Nucleus accumbens (tissue), 56 donors: Measurements from ENCODE around the gene DHRS7C.

Experiments used
- DNase-seq, 56 donors: peaks; one replicate each; lab custom pipeline; 2025; lab: John Stamatoyannopoulos, UW

The DHRS7C gene

GRCh38 chr17:9768381-9768934, 22.9 kb downstream of the DHRS7C start:
- no peak for DNase-seq

- DNase-seq: no peak
Observed at GRCh38 chr17:9767432-9767991, 23.9 kb downstream of the DHRS7C start.

- no peak for DNase-seq
Observed at GRCh38 chr17:9766970-9767369, 24.4 kb downstream of the DHRS7C start.

GRCh38 chr17:9765322-9765721, 26.1 kb downstream of the DHRS7C start:
- DNase-seq: no peak

- no peak for DNase-seq
Observed at GRCh38 chr17:9763643-9764042, 27.7 kb downstream of the DHRS7C start.

GRCh38 chr17:9760266-9760665, 31.1 kb downstream of the DHRS7C start:
- no peak for DNase-seq

GRCh38 chr17:9755083-9755482, 36.3 kb downstream of the DHRS7C start:
- no peak for DNase-seq

- DNase-seq: no peak
Observed at GRCh38 chr17:9750524-9750923, 40.9 kb downstream of the DHRS7C start.

GRCh38 chr17:9729735-9730420, 61.5 kb downstream of the DHRS7C start:
- DNase-seq: no peak

GRCh38 chr17:9729034-9729650, 62.2 kb downstream of the DHRS7C start:
- peak in 9 of 56 donors; percentile 0 to 16 (median 4) for DNase-seq

- no peak for DNase-seq
Observed at GRCh38 chr17:9728564-9728963, 62.8 kb downstream of the DHRS7C start.

- no peak for DNase-seq
Observed at GRCh38 chr17:9728005-9728404, 63.4 kb downstream of the DHRS7C start.

GRCh38 chr17:9726291-9726690, 65.1 kb downstream of the DHRS7C start:
- DNase-seq: no peak

- DNase-seq: peak in 7 of 56 donors; percentile 4 to 27 (median 8)
Observed at GRCh38 chr17:9725575-9725974, 65.8 kb downstream of the DHRS7C start.
